ENCODE measurements around the gene LSM5. TPM values are rescaled to one million over a fixed set of nuclear protein-coding genes. Genes with fewer than 3 reads are reported as not detected.

Gene LSM5
- total and polyA plus RNA-seq, 7 experiments from 2014 or later, result 21.5 to 165 (median 43.5) TPM

Other genes with a start within 250 kb of the LSM5 start
- 10 to 100 TPM; 30.9 to 57.9 (median 45.3) TPM for gene AVL9, start 5.1 kb upstream of the LSM5 start, total RNA-seq
- gene AVL9, start 5.1 kb upstream of the LSM5 start, polyA plus RNA-seq, result 10 to 100 TPM in 1 of 2 donors, 1 to 10 TPM in 1; 8.0 to 11.4 TPM

Data from naive thymus-derived CD4-positive, alpha-beta T cell (primary cell).